NCI-H510A treated with DMSO at 0.1 percent for 48 hours (cell line): ENCODE results near the gene DGKI.

Experiments
- DNase-seq: peaks from one replicate; lab custom pipeline; 2025; lab: John Stamatoyannopoulos, UW

Gene DGKI

GRCh38 chr7:137342828-137343261, 503.9 kb downstream of the DGKI start:
- DNase-seq = no peak

GRCh38 chr7:137342265-137342664, 504.5 kb downstream of the DGKI start:
- no peak for DNase-seq

- no peak for DNase-seq
Observed at GRCh38 chr7:137337902-137338301, 508.9 kb downstream of the DGKI start.

GRCh38 chr7:137335814-137336213, 511.0 kb downstream of the DGKI start:
- DNase-seq = no peak

GRCh38 chr7:137331378-137331777, 515.4 kb downstream of the DGKI start:
- DNase-seq = no peak
